Measurements from ENCODE around the gene CHERP. TPM values are rescaled to one million over a fixed set of nuclear protein-coding genes. Genes with fewer than 3 reads are reported as not detected.
"Not testable (repeated sequence)": the region's sequence is repeated elsewhere in the genome, so short reads cannot be mapped to it uniquely, and the experiment has no call there.

Gene CHERP
- total RNA-seq, 2 experiments from 2014 or later = 57.9 to 62.2 TPM

- Mint-ChIP-seq H3K9me3 (no peaks in the 10 kb centered on the region), H3K36me3 (ENCODE audit: low read depth) (peaks cover 22% of the 10 kb centered on the region), H3K27ac (no peak overlapping the region), H3K4me1 (peaks cover 24% of the 10 kb centered on the region), H3K4me3 (no peak overlapping the region), H3K27me3 (no peaks in the 10 kb centered on the region)
- POLR2A ChIA-PET = no interaction called here
- CTCF ChIA-PET = interaction anchor here (0.7 to 1.2 kb wide), 2 partner anchors 14 to 1304 kb away, joined by 3 to 4 read pairs; no protein-coding TSS in a partner anchor
- no peak for DNase-seq
Measured at GRCh38 chr19:16548956-16549355, 6.7 kb upstream of the CHERP start.

- Mint-ChIP-seq H3K27ac (peak overlapping the region; percentile 10), H3K9me3 (no peaks in the 10 kb centered on the region), H3K4me1 (peaks cover 36% of the 10 kb centered on the region), H3K4me3 (peak overlapping the region; percentile 0), H3K27me3 (no peaks in the 10 kb centered on the region), H3K36me3 (ENCODE audit: low read depth) (peaks cover 22% of the 10 kb centered on the region)
- ChIA-PET POLR2A (no interaction called here), CTCF (interaction anchor here (1.6 kb wide), 1 partner anchor 42 kb away, joined by 5 read pairs; no protein-coding TSS in a partner anchor)
- DNase-seq = no peak
Measured at GRCh38 chr19:16544473-16545231, 2.4 kb upstream of the CHERP start.

GRCh38 chr19:16543734-16544133, 1.5 kb upstream of the CHERP start:
- POLR2A ChIA-PET, H3K9me3 Mint-ChIP-seq, H3K27me3 Mint-ChIP-seq, DNase-seq: not testable (repeated sequence)
- peaks cover 38% of the 10 kb centered on the region for H3K4me1 Mint-ChIP-seq
- CTCF ChIA-PET = interaction anchor here (1.0 to 1.6 kb wide), 2 partner anchors 43 to 83 kb away, joined by 3 to 5 read pairs; no protein-coding TSS in a partner anchor
- H3K27ac Mint-ChIP-seq = peak overlapping the region; percentile 96
- peaks cover 30% of the 10 kb centered on the region for H3K36me3 Mint-ChIP-seq (ENCODE audit: low read depth)
- H3K4me3 Mint-ChIP-seq = peak overlapping the region; percentile 94

GRCh38 chr19:16542910-16543472, 754 bp upstream of the CHERP start:
- peak overlapping the region; percentile 96 for H3K27ac Mint-ChIP-seq
- no peaks in the 10 kb centered on the region for H3K9me3 Mint-ChIP-seq
- ChIA-PET CTCF (interaction anchor here (1.0 kb wide), 1 partner anchor 84 kb away, joined by 3 read pairs; no protein-coding TSS in a partner anchor), POLR2A (no interaction called here)
- H3K36me3 Mint-ChIP-seq (ENCODE audit: low read depth) = peaks cover 37% of the 10 kb centered on the region
- no peak for DNase-seq
- H3K4me3 Mint-ChIP-seq = peak overlapping the region; percentile 94
- no peaks in the 10 kb centered on the region for H3K27me3 Mint-ChIP-seq
- H3K4me1 Mint-ChIP-seq = peaks cover 43% of the 10 kb centered on the region

- CTCF ChIA-PET = interaction anchor here (0.6 to 2.1 kb wide), 4 partner anchors 9 to 87 kb away, joined by 3 to 5 read pairs (median 3); no protein-coding TSS in a partner anchor
- peaks cover 49% of the 10 kb centered on the region for H3K36me3 Mint-ChIP-seq (ENCODE audit: low read depth)
Measured at GRCh38 chr19:16541526-16542044, 652 bp downstream of the CHERP start.

GRCh38 chr19:16540948-16541347, 1.3 kb downstream of the CHERP start:
- Mint-ChIP-seq H3K4me1 (peaks cover 48% of the 10 kb centered on the region), H3K4me3 (peak overlapping the region; percentile 94), H3K27me3 (no peaks in the 10 kb centered on the region), H3K9me3 (no peaks in the 10 kb centered on the region), H3K27ac (peak overlapping the region; percentile 70), H3K36me3 (ENCODE audit: low read depth) (peaks cover 52% of the 10 kb centered on the region)
- ChIA-PET POLR2A (no interaction called here), CTCF (interaction anchor here (0.9 to 2.1 kb wide), 2 partner anchors 8 to 24 kb away, joined by 3 to 5 read pairs; no protein-coding TSS in a partner anchor)
- DNase-seq = no peak

More at GRCh38 chr19:16541526-16542044, 652 bp downstream of the CHERP start:
- Mint-ChIP-seq H3K4me3 (peak overlapping the region; percentile 94), H3K9me3 (no peaks in the 10 kb centered on the region), H3K4me1 (peaks cover 49% of the 10 kb centered on the region), H3K27ac (peak overlapping the region; percentile 70), H3K27me3 (no peaks in the 10 kb centered on the region)
- DNase-seq = peak; percentile 29
- POLR2A ChIA-PET = no interaction called here

- Mint-ChIP-seq H3K4me3 (no peak overlapping the region), H3K27me3 (no peaks in the 10 kb centered on the region), H3K4me1 (peaks cover 28% of the 10 kb centered on the region), H3K36me3 (ENCODE audit: low read depth) (peaks cover 63% of the 10 kb centered on the region), H3K27ac (no peak overlapping the region), H3K9me3 (no peaks in the 10 kb centered on the region)
- ChIA-PET POLR2A (no interaction called here), CTCF (no interaction called here)
- DNase-seq = no peak
Measured at GRCh38 chr19:16537111-16537510, 5.1 kb downstream of the CHERP start.

- Mint-ChIP-seq H3K27ac (no peak overlapping the region), H3K27me3 (no peaks in the 10 kb centered on the region), H3K9me3 (no peaks in the 10 kb centered on the region), H3K36me3 (ENCODE audit: low read depth) (peaks cover 63% of the 10 kb centered on the region), H3K4me3 (no peak overlapping the region), H3K4me1 (peaks cover 22% of the 10 kb centered on the region)
- CTCF ChIA-PET = no interaction called here
- no peak for DNase-seq
- POLR2A ChIA-PET = no interaction called here
Measured at GRCh38 chr19:16536130-16536529, 6.1 kb downstream of the CHERP start.

GRCh38 chr19:16535381-16535780, 6.9 kb downstream of the CHERP start:
- Mint-ChIP-seq H3K27me3 (no peaks in the 10 kb centered on the region), H3K4me1 (peaks cover 20% of the 10 kb centered on the region), H3K36me3 (ENCODE audit: low read depth) (peaks cover 64% of the 10 kb centered on the region), H3K9me3 (no peaks in the 10 kb centered on the region), H3K4me3 (no peak overlapping the region), H3K27ac (peak overlapping the region; percentile 25)
- DNase-seq = no peak
- CTCF ChIA-PET = interaction anchor here (0.6 to 0.7 kb wide), 2 partner anchors 38 to 104 kb away, joined by 3 read pairs; no protein-coding TSS in a partner anchor
- POLR2A ChIA-PET = interaction anchor here (0.6 kb wide), 1 partner anchor 54 kb away, joined by 4 read pairs; no protein-coding TSS in a partner anchor

GRCh38 chr19:16532440-16533234, 9.6 kb downstream of the CHERP start:
- Mint-ChIP-seq H3K27ac (no peak overlapping the region), H3K4me1 (peaks cover 2% of the 10 kb centered on the region), H3K9me3 (no peaks in the 10 kb centered on the region), H3K4me3 (no peak overlapping the region), H3K36me3 (ENCODE audit: low read depth) (peaks cover 57% of the 10 kb centered on the region), H3K27me3 (no peaks in the 10 kb centered on the region)
- no peak for DNase-seq
- CTCF ChIA-PET = interaction anchor here (0.6 to 1.4 kb wide), 2 partner anchors 9 to 207 kb away, joined by 3 to 6 read pairs; no protein-coding TSS in a partner anchor
- POLR2A ChIA-PET = no interaction called here

GRCh38 chr19:16531380-16531669, 10.9 kb downstream of the CHERP start:
- ChIA-PET POLR2A (no interaction called here), CTCF (no interaction called here)
- no peak overlapping the region for H3K27ac Mint-ChIP-seq
- H3K27me3 Mint-ChIP-seq = no peaks in the 10 kb centered on the region
- H3K4me3 Mint-ChIP-seq = no peak overlapping the region
- peaks cover 50% of the 10 kb centered on the region for H3K36me3 Mint-ChIP-seq (ENCODE audit: low read depth)
- no peak for DNase-seq
- no peaks in the 10 kb centered on the region for H3K9me3 Mint-ChIP-seq
- no peaks in the 10 kb centered on the region for H3K4me1 Mint-ChIP-seq

GRCh38 chr19:16530540-16531379, 11.5 kb downstream of the CHERP start:
- ChIA-PET CTCF (no interaction called here), POLR2A (no interaction called here)
- H3K9me3 Mint-ChIP-seq = no peaks in the 10 kb centered on the region
- H3K36me3 Mint-ChIP-seq (ENCODE audit: low read depth) = peaks cover 46% of the 10 kb centered on the region
- no peaks in the 10 kb centered on the region for H3K4me1 Mint-ChIP-seq
- no peaks in the 10 kb centered on the region for H3K27me3 Mint-ChIP-seq
- no peak overlapping the region for H3K4me3 Mint-ChIP-seq
- no peak for DNase-seq
- no peak overlapping the region for H3K27ac Mint-ChIP-seq
